DMS114 treated with DMSO at 0.1 percent for 48 hours (cell line): ENCODE results near the gene PRDM10.

Source experiments
- DNase-seq: peaks from one replicate; lab custom pipeline; 2025; ENCODE audit not compliant: unreplicated experiment; lab: John Stamatoyannopoulos, UW

Gene PRDM10

GRCh38 chr11:129948926-129949466 lies 53.6 kb downstream of the PRDM10 start:
- no peak for DNase-seq

DNA sequence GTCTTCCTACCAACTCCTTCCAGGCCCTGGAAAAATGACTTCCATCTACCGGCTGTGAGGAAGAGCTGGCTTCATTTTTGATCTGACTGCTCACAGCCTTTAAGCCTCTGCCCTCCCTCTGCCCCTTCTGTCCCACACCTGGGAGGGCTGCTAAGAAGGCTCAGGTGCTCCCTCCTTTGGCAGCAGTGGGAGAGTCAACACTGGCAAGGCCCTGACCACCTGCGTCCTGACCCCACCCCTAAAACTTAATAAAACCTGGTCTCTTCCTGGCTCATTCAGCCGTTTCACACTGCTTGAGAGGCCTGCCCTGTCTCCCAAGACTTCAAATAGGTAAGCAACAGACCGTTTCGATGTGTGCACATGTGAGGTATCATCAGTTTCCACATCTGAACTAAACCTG lies 55.2 kb downstream of the PRDM10 start:
- no peak for DNase-seq

GRCh38 chr11:129946965-129947364 lies 55.7 kb downstream of the PRDM10 start:
- DNase-seq = no peak

DNA sequence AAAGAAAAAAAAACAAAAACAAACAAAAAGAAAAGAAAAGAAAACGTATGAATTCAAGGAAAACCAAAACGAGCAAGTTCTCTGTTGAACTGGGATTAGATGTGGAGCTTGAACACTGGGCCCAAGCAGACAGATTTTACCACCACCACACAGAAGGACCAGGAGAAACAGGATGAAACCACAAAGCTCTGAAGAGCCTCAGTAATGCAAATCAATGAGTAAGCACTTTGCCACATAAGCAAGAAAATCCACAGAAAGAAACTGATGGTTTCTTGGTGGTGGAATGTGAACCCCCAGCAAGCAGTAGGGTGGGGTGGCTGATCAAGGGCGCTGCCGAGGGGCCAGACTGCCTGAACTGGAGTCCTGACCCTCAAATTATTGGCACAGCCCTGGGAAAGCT lies 56.4 kb downstream of the PRDM10 start:
- no peak for DNase-seq

DNA sequence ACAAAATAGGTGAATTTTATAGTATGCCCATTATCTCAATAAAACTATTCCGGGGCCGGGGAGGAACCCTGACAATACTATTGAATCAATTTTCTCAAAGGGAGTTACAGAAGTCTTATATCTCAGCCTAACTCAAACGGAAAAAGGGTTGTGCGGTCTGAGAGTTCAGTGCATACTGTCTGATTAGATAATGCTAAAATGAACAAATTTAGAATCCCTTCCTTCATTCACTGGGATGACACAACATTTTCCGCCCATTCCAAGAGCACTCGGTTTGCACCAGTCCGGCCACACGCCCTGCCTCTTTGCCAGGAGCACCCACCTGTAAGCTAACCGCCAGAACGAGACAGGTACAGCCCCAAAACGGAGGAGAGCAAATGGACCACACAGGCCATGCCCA lies 57.3 kb downstream of the PRDM10 start:
- no peak for DNase-seq

DNA sequence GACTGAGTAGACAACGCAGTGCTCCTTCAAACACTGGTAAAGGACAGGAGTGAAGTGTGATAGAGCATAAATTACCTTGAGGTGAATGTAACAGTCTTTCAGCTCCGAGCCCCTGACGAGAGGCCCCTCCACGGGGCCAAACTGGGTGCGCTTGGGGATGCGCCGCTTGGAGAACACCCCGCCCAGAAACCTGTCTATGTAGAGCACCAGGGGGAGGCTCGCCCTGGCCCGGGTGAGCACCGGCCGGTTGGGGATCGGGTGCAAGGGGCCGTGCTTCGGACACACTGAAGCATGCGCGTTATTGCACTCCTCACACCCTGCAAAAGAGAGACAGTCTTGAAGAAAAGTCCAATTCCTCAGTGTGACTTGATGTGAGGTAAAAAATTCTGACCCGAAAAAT lies 57.9 kb downstream of the PRDM10 start:
- no peak for DNase-seq

DNA sequence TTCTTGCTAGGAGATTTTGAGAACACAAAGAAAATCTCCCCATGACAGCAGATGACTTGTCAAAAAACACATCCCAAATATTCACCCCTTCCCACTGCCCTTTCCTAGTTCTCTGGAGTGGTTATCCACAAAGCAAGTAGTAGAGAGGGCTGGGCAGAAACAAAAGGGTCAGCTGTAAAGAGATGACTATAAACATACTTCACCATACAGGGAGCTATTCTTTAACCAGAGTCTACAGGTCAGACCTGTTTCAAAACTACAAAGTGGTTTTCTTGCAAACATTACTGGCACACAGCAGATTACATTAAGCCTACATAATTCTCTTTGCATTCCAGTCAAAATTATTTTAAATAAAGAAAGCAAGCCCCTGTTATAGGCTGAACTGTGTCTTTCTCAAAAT lies 59.6 kb downstream of the PRDM10 start:
- DNase-seq = no peak

DNA sequence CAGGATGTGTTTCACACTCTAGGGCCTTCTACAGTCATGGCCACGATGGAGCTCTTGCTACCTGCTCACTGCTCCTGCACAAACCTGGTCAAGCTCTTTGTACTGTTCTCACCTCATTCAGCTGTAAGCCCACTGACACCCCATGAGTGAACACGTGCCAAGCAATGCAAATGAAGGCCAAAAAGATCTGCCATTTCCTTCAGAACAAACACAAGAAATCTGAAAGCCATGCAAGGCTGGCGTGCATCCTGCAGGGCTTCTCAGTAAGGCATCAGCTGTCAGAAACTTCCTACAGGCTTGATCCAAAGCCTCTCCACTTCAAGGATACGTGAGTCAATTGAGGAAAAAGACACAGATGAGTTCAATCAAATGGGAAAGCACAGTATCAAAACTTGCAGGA lies 63.1 kb downstream of the PRDM10 start:
- DNase-seq = no peak

GRCh38 chr11:129938764-129939163 lies 63.9 kb downstream of the PRDM10 start:
- no peak for DNase-seq

- DNase-seq = no peak
Observed at GRCh38 chr11:129937592-129938238, 64.9 kb downstream of the PRDM10 start.

DNA sequence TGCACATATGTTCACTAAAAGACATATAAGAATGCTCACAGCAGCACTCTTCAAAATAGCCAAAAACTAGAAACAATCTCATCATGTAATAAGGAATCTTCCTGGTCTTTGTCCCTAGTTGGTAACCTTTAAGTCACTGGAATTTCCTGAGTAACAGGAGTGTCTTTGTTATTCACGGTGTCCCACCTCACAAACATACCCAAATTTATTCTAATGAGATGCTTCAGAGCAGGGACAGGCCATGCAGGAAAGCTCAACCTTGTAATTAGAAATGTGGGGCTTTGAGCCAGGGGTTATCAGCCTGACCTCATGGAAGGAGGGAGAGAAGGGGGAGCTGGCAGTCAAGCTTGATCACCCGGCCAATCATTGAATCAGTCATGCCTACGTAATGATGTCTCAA lies 66.9 kb downstream of the PRDM10 start:
- no peak for DNase-seq

DNA sequence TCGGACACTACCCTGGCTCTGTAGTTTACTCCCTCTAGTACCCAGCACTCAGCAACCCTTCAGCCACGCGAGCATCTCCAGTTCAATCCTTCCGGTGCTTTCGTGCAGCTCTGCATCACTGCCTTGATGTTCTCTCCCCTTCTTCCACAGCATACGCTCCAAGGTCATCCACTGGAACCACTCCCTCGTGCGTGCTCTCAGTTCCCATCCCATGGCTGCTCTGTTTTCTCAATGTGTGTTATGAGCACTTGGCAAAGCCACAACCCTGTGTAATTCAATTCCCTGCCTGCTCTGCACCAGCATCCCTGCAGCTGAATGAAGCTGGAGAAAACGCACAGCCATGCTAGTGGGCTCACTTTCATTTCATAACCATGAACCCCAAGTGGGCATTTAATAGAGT lies 68.7 kb downstream of the PRDM10 start:
- DNase-seq = no peak

GRCh38 chr11:129933262-129933661 lies 69.4 kb downstream of the PRDM10 start:
- DNase-seq = no peak

DNA sequence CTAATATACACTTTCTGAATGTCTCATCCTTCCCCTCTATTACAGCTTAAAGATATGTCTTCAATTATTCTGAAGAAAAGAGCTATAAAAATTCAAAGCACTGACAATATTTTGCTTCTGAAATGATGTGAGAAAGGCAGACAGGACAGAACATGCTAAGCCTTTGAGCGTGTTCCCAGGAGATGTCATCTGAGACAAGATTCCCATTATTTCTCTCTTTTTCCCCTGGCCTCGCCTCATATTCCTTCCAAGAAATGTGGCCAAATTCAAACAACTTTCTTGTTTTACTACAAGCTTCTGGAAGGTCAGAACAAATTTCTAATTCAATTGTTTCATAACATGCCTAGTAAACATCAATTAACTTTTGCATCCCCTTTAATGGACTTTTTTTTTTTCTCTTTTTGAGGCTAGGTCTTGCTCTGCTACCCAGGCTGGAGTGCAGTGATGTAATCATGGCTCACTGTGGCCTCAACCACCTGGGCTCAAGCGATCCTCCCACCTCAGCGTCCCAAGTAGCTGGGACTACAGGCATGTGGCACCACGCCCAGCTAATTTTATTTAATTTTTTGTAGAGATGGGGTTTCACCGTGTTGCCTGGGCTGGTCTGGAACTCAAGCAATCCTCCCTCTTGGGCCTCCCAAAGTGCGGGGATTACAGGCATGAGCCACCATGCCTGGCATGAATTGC lies 70.1 kb downstream of the PRDM10 start:
- no peak for DNase-seq

- no peak for DNase-seq
Observed at GRCh38 chr11:129930743-129931142, 71.9 kb downstream of the PRDM10 start.

GRCh38 chr11:129930296-129930695 lies 72.3 kb downstream of the PRDM10 start:
- DNase-seq = no peak

- no peak for DNase-seq
Observed at GRCh38 chr11:129929721-129930120, 72.9 kb downstream of the PRDM10 start.

DNA sequence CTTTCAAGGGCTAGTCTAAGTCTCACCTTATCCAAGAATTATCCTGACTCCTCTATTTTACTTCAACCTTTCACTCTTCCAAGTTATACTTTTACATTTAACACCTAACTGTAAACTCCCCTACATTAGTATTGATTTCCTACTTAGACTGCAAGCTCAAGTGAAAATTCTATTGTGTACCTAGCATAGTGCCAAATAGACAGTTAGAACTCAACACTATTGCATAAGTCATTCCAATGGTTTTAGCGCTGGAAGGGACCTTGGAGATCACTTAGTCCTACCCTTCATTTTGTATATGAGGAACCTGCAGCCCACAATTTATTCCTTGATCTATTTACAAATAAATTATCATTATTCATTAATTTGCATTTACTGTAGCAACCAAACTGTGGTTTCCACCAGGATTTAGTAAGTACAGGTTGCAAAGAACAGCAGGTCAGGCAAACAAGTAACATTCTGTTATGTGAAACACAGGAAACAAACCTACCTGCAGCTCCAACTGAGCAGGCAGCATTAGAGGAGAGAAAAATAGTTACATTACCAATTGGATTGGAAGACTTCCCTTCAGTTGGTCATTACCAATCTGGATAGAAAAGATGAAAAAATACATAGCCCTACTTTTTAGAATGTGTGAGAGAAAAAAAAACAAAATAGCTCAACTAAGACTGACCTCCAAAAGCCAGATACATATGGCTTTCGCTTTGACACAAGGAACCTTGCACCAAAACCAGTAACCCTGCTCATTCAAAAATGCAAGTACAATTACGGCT lies 73.5 kb downstream of the PRDM10 start:
- DNase-seq = no peak

- no peak for DNase-seq
Observed at GRCh38 chr11:129922674-129923073, 80.0 kb downstream of the PRDM10 start.

DNA sequence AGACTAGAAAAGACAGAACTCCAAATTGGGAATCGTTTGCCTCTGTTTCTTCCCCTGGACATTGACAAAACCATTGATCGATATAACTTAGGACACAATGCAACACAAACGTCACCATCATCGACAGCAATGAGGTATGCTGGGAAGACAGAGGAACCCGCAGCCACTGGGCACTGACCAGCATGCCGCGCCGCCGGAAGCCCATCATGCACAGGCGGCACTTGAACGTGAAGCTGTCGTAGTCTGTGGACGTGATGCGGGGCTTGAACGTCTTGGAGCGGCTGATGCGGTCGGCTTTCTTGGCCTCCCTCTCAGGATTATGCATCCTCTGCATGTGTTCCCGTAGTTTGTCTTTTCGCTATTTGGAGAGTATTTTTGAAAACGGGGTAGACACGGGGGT lies 84.3 kb downstream of the PRDM10 start:
- DNase-seq = no peak

GRCh38 chr11:129917231-129917630 lies 85.4 kb downstream of the PRDM10 start:
- DNase-seq = no peak

GRCh38 chr11:129911298-129911697 lies 91.3 kb downstream of the PRDM10 start:
- DNase-seq = no peak
